Neural crest cell (in vitro differentiated cells): ENCODE data around the gene KCNMA1. TPM values are rescaled to one million over a fixed set of nuclear protein-coding genes. Genes with fewer than 3 reads are reported as not detected.

Experiments used
- DNase-seq: peaks from one replicate; pipeline ENCODE4 v3.0.0; 2021; ENCODE audit warnings: low read depth, mixed read lengths, low spot score
- H3K27ac Mint-ChIP-seq: one replicate; pipeline ENCODE4 v1.8.0; 2021; ENCODE audit warnings: mild to moderate bottlenecking, mixed read lengths; ENCODE audit not compliant: unreplicated experiment
- H3K27me3 Mint-ChIP-seq: 2 replicates; pipeline ENCODE4 v1.8.0; 2021; ENCODE audit warnings: low read depth, mild to moderate bottlenecking, mixed read lengths
- H3K36me3 Mint-ChIP-seq: 2 replicates; pipeline ENCODE4 v1.8.0; 2021; ENCODE audit warnings: low read depth, mild to moderate bottlenecking, mixed read lengths
- H3K4me1 Mint-ChIP-seq: 2 replicates; pipeline ENCODE4 v1.8.0; 2021; ENCODE audit warnings: mixed read lengths
- H3K4me3 Mint-ChIP-seq: one replicate; pipeline ENCODE4 v1.8.0; 2021; ENCODE audit warnings: mild to moderate bottlenecking, mixed read lengths
- H3K9me3 Mint-ChIP-seq: 2 replicates; pipeline ENCODE4 v1.8.0; 2021; ENCODE audit warnings: mixed read lengths
- total RNA-seq: library from RNA; stranded (reverse); gene quantifications from 2 replicates; pipeline ENCODE4 v1.2.1, GENCODE V29; 2021
- TF ChIP-seq, protein P1 (sequence below): fragments of 200-600 bp; sonication (generic); conservative IDR thresholded peaks from 2 replicates; pipeline ENCODE4 v1.5.0; 2021; ENCODE audit warnings: antibody characterized with exemption, mild to moderate bottlenecking

KCNMA1 gene
- total RNA-seq, 1 donor from 2014 or later, result 1.7 TPM

DNA sequence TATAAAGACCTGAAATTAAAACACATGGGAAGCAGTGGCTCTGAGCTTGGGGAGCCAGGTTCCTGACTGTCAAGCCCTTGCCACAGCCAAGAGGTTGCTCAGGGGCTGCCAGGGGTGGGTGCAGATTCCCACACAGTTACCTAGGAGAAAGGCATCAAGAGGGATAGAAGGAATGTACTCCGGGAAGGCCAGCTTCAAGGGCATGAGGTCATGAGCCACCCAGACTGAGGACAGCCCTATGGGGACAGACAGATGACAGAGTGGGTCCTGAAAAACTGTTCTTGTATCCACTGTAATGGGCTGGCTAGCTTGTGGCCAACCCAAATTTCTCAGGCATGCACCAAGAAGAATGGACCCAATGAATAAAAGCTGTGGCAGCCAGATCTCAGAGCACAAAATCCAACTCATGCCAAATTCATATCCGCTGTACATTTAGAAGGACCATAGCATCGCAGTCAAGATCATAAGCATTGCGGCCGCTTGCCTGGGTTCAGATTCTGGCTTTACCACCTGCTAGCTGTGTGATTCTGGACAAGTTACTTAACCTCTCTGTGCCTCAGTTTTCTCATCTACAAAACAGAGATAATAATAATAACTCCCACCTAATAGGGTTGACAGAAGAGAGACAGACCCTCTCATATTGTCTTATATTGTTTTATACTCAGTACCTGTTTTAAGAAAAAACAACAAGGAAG lies 44.9 kb upstream of the KCNMA1 start:
- no peak overlapping the region for H3K27ac Mint-ChIP-seq
- no peaks in the 10 kb centered on the region for H3K9me3 Mint-ChIP-seq
- peaks cover 15% of the 10 kb centered on the region for H3K4me1 Mint-ChIP-seq
- TF ChIP-seq, protein P1, sequence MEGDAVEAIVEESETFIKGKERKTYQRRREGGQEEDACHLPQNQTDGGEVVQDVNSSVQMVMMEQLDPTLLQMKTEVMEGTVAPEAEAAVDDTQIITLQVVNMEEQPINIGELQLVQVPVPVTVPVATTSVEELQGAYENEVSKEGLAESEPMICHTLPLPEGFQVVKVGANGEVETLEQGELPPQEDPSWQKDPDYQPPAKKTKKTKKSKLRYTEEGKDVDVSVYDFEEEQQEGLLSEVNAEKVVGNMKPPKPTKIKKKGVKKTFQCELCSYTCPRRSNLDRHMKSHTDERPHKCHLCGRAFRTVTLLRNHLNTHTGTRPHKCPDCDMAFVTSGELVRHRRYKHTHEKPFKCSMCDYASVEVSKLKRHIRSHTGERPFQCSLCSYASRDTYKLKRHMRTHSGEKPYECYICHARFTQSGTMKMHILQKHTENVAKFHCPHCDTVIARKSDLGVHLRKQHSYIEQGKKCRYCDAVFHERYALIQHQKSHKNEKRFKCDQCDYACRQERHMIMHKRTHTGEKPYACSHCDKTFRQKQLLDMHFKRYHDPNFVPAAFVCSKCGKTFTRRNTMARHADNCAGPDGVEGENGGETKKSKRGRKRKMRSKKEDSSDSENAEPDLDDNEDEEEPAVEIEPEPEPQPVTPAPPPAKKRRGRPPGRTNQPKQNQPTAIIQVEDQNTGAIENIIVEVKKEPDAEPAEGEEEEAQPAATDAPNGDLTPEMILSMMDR, result no peak
- H3K4me3 Mint-ChIP-seq, result no peak overlapping the region
- no peaks in the 10 kb centered on the region for H3K36me3 Mint-ChIP-seq
- peaks cover 3% of the 10 kb centered on the region for H3K27me3 Mint-ChIP-seq
- no peak for DNase-seq

DNA sequence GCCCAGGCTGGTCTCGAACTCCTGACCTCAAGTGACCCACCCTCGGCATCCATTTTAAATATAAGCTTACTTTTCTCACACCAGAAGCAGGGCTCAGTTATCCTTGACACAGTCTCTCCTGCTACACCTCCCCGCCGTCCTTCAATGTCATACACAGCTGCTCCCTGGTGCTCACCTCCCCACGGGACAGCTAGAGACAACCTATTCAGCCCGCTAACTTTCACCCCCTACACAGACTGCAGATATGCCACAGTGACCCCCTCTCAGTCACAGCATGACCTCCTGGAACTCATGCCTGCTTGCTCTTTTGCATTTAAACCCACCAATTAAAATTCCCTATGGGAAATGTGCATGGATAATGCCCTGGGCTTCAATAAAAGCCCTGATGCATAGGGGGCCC lies 44.2 kb upstream of the KCNMA1 start:
- H3K27ac Mint-ChIP-seq, result no peak overlapping the region
- H3K36me3 Mint-ChIP-seq, result no peaks in the 10 kb centered on the region
- TF ChIP-seq, protein P1, result no peak
- H3K4me3 Mint-ChIP-seq, result no peak overlapping the region
- H3K27me3 Mint-ChIP-seq, result peaks cover 3% of the 10 kb centered on the region
- no peak for DNase-seq
- H3K9me3 Mint-ChIP-seq, result no peaks in the 10 kb centered on the region
- peaks cover 12% of the 10 kb centered on the region for H3K4me1 Mint-ChIP-seq

DNA sequence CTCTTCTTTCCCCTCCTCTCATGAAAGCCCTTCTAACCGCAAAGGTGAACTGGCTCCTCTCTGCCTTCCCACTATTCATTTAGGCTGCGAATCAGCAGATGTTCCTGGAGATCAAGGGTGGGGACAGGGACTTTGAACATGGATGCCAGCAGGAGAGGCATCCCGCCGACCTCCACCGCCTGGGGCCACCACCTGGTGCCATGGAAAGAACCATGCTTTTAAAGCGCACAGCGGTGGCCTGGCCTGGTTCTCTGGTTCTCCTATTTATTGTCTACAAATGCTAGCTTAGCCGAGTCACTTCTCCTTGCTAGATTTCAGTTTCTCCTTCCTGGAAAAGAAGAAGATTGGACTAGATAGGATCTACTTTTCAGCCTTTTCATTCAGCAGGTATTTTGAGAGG lies 43.2 kb upstream of the KCNMA1 start:
- TF ChIP-seq, protein P1, result no peak
- Mint-ChIP-seq H3K4me3 (no peak overlapping the region), H3K36me3 (no peaks in the 10 kb centered on the region), H3K4me1 (peaks cover 11% of the 10 kb centered on the region), H3K9me3 (no peaks in the 10 kb centered on the region), H3K27ac (no peak overlapping the region), H3K27me3 (peaks cover 3% of the 10 kb centered on the region)
- DNase-seq, result no peak

DNA sequence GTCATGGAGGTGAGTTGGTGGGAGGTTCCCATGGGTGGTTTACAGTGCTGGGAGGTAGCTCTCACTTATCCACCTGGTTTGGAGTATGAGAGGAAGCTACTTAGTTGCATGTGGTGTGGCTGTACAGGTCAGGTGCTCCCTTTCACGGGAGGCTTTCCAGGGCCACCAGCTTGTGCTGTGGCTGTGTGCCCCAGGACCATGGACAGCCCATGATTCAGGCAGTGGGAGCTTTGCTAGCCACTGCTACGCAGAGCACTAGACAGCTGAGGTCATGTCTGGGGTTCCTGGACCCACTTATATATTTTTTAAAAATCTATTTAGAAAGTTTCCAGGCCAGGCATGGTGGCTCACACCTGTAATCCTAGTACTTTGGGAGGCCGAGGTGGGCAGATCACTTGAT lies 42.5 kb upstream of the KCNMA1 start:
- Mint-ChIP-seq H3K4me3 (no peak overlapping the region), H3K27me3 (peaks cover 3% of the 10 kb centered on the region), H3K9me3 (no peaks in the 10 kb centered on the region), H3K27ac (no peak overlapping the region), H3K4me1 (peaks cover 11% of the 10 kb centered on the region), H3K36me3 (no peaks in the 10 kb centered on the region)
- DNase-seq, result no peak
- TF ChIP-seq, protein P1, result no peak

DNA sequence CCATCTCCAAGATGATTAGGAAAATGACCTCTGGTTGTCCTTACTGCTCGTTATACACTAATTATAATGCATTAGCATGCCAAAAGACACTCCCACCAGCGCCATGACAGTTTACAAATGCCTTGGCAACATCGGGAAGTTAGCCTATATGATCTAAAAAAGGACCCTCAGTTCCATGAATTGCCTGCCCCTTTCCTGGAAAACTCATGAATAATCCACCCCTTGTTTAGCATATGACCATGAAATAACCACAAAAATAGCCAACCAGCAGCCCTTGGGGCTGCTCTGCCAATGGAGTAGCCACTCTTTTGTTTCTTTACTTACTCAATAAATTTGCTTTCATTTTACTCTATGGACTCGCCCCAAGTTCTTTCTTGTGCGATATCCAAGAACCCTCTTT lies 41.6 kb upstream of the KCNMA1 start:
- peaks cover 3% of the 10 kb centered on the region for H3K27me3 Mint-ChIP-seq
- TF ChIP-seq, protein P1, result no peak
- peaks cover 11% of the 10 kb centered on the region for H3K4me1 Mint-ChIP-seq
- DNase-seq, result no peak
- no peaks in the 10 kb centered on the region for H3K9me3 Mint-ChIP-seq
- no peak overlapping the region for H3K4me3 Mint-ChIP-seq
- H3K36me3 Mint-ChIP-seq, result no peaks in the 10 kb centered on the region
- H3K27ac Mint-ChIP-seq, result no peak overlapping the region
